Measurements from ENCODE around the gene KCNH5.
"Not testable (repeated sequence)": the region's sequence is repeated elsewhere in the genome, so short reads cannot be mapped to it uniquely, and the experiment has no call there.

Gene KCNH5

DNA sequence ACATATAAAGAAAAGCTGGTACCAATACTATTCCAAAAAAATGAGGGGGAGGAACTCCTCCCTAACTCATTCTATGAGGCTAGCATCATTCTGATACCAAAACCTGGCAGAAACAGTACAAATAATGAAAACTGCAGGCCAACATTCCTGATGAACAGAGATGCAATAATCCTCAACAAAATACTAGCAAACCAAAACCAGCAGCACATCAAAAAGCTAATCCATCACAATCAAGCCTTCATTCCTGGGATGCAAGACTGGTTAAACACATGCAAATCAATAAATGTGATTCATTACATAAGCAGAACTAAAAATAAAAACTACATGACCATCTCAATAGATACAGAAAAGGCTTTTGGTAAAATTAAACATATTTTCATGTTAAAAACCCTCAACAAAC is 281.3 kb downstream of the KCNH5 start:
- TF ChIP-seq, protein P1, sequence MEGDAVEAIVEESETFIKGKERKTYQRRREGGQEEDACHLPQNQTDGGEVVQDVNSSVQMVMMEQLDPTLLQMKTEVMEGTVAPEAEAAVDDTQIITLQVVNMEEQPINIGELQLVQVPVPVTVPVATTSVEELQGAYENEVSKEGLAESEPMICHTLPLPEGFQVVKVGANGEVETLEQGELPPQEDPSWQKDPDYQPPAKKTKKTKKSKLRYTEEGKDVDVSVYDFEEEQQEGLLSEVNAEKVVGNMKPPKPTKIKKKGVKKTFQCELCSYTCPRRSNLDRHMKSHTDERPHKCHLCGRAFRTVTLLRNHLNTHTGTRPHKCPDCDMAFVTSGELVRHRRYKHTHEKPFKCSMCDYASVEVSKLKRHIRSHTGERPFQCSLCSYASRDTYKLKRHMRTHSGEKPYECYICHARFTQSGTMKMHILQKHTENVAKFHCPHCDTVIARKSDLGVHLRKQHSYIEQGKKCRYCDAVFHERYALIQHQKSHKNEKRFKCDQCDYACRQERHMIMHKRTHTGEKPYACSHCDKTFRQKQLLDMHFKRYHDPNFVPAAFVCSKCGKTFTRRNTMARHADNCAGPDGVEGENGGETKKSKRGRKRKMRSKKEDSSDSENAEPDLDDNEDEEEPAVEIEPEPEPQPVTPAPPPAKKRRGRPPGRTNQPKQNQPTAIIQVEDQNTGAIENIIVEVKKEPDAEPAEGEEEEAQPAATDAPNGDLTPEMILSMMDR (IDR thresholded peaks at IDR 0.05; ENCODE audit: low read depth, low read length): no peak

DNA sequence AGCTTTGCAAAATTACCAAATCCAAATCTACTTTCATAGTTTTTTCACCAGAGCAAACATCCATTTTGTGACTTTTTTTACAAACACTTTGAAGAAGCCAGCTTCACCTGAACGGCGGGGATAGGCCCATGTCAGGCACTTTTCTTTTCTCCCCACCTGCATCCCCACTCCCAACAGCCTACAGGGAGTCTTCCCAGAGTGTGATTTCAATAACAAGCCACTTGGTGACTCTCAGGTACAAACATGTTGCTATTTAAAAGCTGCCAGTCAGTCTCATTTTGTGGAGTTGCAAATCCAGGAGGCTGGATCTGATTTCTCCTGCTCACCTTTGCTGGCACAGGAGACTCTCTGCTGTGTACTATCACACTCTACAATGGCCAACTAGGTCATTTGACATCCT is 285.5 kb downstream of the KCNH5 start:
- Histone ChIP-seq H3K27me3 (no peaks in the 10 kb centered on the region), H3K4me1 (no peaks in the 10 kb centered on the region), H3K4me3 (ENCODE audit: low read depth, low read length) (no peak overlapping the region), H3K9me3 (no peaks in the 10 kb centered on the region; the same call in 1 of the 2 replicates), H3K36me3 (no peaks in the 10 kb centered on the region)
- no peak for DNase-seq
- TF ChIP-seq, protein P1 (IDR thresholded peaks at IDR 0.05; ENCODE audit: low read depth, low read length): peak; percentile 5; the same call in 1 of the 2 replicates

More for the DNA sequence above, 281.3 kb downstream of the KCNH5 start:
- H3K27me3 ChIP-seq: no peaks in the 10 kb centered on the region
- H3K9me3 ChIP-seq: no peaks in the 10 kb centered on the region; the same call in 1 of the 2 replicates
- H3K36me3 ChIP-seq: no peaks in the 10 kb centered on the region
- DNase-seq: no peak
- no peaks in the 10 kb centered on the region for H3K4me1 ChIP-seq
- H3K4me3 ChIP-seq (ENCODE audit: low read depth, low read length): no peak overlapping the region

DNA sequence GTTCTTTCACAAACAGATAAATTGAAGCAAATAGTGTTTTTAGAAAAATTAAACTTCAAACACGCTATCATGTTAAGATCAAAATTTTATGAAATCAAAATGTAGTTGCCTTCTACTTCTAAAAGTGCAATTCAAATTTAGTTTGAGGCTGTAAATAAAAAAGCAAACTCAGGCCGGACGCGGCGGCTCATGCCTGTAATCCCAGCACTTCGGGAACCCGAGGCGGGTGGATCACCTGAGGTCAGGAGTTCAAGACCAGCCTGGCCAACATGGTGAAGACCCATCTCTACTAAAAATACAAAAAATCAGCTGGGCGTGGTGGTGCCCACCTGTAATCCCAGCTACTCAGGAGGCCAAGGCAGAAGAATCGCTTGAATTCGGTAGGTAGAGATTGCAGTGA is 298.4 kb downstream of the KCNH5 start:
- not testable (repeated sequence) for H3K36me3 ChIP-seq; DNase-seq; H3K4me3 ChIP-seq (ENCODE audit: low read depth, low read length); H3K27me3 ChIP-seq; H3K9me3 ChIP-seq; H3K4me1 ChIP-seq

DNA sequence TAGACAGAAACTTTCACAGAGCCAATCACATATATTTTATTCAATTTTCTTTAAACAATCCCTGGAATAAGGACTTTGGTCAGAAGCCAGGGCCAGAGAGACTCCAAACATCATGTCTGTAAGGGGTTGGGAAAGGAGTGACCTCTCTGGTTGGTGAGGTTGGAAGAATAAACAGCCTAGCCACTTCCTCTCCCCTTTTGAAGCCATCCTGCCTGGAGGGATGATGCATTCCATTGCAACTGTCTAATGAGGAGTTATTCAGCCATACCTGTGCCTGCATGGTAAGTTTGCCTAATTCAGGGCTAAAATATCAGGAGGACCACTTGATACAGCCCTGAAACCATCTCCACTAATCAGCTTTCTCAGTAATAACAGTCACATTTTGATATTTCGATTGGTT is 299.8 kb downstream of the KCNH5 start:
- Histone ChIP-seq H3K27me3 (no peaks in the 10 kb centered on the region), H3K9me3 (no peaks in the 10 kb centered on the region), H3K4me1 (no peaks in the 10 kb centered on the region), H3K36me3 (no peaks in the 10 kb centered on the region), H3K4me3 (ENCODE audit: low read depth, low read length) (no peak overlapping the region)
- TF ChIP-seq, protein P1 (IDR thresholded peaks at IDR 0.05; ENCODE audit: low read depth, low read length): no peak
- DNase-seq: no peak

DNA sequence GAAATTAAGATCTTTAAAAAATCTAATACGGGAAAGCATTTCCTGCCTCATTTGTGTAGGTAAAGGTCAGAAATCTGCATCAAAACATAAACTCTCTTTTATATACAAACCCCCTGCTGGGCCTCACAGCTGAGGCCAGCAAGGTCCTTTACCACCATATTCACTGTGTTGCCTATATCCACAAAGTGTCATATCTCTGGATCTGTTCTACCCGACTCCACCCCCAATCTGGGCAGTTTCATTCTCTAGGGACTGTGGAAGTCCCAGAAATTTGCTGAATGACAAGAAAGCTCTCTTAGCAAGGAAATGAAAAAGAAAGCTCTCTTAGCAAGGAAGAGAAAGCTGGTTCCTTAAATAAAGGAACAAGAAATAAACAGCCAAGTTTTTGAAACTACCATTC is 301.7 kb downstream of the KCNH5 start:
- H3K4me3 ChIP-seq (ENCODE audit: low read depth, low read length): no peak overlapping the region
- H3K27me3 ChIP-seq: no peaks in the 10 kb centered on the region

DNA sequence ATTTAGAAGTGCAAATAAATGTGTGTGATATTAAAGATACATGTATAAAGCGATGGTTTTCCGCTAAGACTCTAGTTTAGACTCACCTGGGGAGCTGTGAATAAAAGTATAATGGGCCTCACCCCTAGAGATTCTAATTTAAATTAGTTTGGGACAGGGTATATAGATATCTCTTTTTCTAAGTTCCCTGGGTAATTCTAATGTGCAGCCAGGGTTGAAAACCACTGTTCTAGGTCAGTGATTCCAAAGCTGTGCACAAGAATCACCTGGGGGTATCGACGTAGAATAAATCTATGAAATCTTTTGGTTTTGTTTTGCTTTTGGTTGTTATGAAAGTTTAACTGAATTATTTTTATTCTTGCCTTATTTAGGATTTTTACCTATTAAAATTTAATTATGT is 302.1 kb downstream of the KCNH5 start:
- TF ChIP-seq, protein P1 (IDR thresholded peaks at IDR 0.05; ENCODE audit: low read depth, low read length): no peak
- Histone ChIP-seq H3K4me3 (ENCODE audit: low read depth, low read length) (no peak overlapping the region), H3K4me1 (no peaks in the 10 kb centered on the region), H3K9me3 (no peaks in the 10 kb centered on the region), H3K36me3 (no peaks in the 10 kb centered on the region), H3K27me3 (no peaks in the 10 kb centered on the region)
- no peak for DNase-seq

More for the DNA sequence above, 301.7 kb downstream of the KCNH5 start:
- Histone ChIP-seq H3K36me3 (no peaks in the 10 kb centered on the region), H3K4me1 (no peaks in the 10 kb centered on the region), H3K9me3 (no peaks in the 10 kb centered on the region)
- peak; percentile 9 for DNase-seq
- TF ChIP-seq, protein P1 (IDR thresholded peaks at IDR 0.05; ENCODE audit: low read depth, low read length): no peak

DNA sequence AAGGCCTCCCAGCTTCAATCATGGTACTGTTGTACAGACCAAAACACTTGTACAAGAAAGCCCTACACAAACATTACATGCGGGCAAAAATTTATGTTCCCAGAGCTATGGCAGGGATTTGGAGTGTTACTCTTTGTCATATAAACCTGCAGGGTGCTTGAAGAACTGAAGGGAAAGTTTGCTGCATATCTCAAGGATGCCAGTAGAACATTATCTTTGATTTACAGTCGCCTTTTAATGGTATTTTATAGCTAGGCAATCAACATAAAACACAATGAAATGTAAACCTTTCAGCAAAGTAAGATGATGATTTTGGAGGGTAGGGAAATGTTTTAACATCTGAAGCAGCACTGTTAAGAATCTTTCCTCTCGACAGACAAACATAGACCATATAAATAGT is 305.6 kb downstream of the KCNH5 start:
- DNase-seq: no peak

More for the DNA sequence above, 305.6 kb downstream of the KCNH5 start:
- Histone ChIP-seq H3K4me3 (ENCODE audit: low read depth, low read length) (no peak overlapping the region), H3K4me1 (no peaks in the 10 kb centered on the region), H3K9me3 (no peaks in the 10 kb centered on the region), H3K36me3 (no peaks in the 10 kb centered on the region), H3K27me3 (no peaks in the 10 kb centered on the region)
- TF ChIP-seq, protein P1 (IDR thresholded peaks at IDR 0.05; ENCODE audit: low read depth, low read length): no peak

All from BE2C (cell line).